Measurements from ENCODE around the gene TRAF5.

TRAF5 gene

DNA sequence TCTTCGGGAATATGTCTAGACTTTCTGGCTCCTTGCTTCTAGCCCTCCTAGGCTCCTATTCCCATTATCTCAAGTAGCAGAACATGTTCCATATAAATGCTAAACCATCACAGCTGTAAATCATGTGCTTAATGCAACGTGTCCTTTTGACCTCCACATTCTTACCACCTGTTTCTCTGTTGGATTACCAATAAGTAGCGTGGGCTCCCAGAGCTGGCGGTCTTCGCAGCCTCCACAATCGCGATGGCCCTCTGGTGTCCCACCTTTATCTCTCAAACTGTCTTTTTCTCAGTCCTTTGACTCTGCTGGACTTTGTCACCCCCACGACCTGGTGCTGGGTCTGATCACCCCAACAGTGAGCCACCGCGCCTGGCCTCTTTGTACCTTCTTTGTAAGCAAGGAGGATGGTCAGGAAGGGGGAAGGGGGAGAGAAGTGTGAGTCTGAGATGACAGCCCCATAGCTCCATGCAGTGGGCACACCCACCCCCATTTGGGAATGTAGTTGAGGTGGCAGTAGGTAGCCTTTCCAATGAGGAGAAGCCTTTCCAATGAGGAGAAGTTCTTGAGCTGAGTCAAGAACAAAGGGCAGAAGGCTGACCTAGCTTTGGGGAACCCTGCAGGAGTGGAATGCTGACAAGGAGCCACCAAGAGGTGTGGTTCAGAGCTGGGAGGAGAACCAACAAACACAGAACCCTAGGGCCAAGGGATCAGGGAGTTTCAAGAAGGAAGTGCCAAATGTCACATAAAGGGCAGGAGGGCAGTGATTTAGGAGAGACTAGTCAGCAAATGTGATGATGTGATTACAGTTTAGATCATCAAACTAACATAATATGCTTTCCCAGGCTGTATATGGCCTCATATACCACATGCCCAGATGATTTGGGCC, 14.2 kb downstream of the TRAF5 start:
- peaks cover 7% of the 10 kb centered on the region for H3K4me1 ChIP-seq (ENCODE audit: insufficient read depth, low read length)

GRCh38 chr1:211341999-211342398, 15.4 kb downstream of the TRAF5 start:
- Histone ChIP-seq H3K4me1 (ENCODE audit: insufficient read depth, low read length) (no peaks in the 10 kb centered on the region), H3K79me2 (ENCODE audit: insufficient read depth, low read length) (no peaks in the 10 kb centered on the region)
- TF ChIP-seq EZH2 (IDR thresholded peaks at IDR 0.05; ENCODE audit: borderline replicate concordance, low read depth, low read length, severe bottlenecking): no peak
- TF ChIP-seq, protein P1, sequence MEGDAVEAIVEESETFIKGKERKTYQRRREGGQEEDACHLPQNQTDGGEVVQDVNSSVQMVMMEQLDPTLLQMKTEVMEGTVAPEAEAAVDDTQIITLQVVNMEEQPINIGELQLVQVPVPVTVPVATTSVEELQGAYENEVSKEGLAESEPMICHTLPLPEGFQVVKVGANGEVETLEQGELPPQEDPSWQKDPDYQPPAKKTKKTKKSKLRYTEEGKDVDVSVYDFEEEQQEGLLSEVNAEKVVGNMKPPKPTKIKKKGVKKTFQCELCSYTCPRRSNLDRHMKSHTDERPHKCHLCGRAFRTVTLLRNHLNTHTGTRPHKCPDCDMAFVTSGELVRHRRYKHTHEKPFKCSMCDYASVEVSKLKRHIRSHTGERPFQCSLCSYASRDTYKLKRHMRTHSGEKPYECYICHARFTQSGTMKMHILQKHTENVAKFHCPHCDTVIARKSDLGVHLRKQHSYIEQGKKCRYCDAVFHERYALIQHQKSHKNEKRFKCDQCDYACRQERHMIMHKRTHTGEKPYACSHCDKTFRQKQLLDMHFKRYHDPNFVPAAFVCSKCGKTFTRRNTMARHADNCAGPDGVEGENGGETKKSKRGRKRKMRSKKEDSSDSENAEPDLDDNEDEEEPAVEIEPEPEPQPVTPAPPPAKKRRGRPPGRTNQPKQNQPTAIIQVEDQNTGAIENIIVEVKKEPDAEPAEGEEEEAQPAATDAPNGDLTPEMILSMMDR (IDR thresholded peaks at IDR 0.05; ENCODE audit: borderline replicate concordance, extremely low read depth, low read length, poor library complexity, severe bottlenecking): no peak

More for the DNA sequence above, 14.2 kb downstream of the TRAF5 start:
- TF ChIP-seq, protein P1 (IDR thresholded peaks at IDR 0.05; ENCODE audit: borderline replicate concordance, extremely low read depth, low read length, poor library complexity, severe bottlenecking): no peak
- no peak for TF ChIP-seq EZH2 (IDR thresholded peaks at IDR 0.05; ENCODE audit: borderline replicate concordance, low read depth, low read length, severe bottlenecking)
- Histone ChIP-seq H3K27ac (ENCODE audit: low read length) (no peak overlapping the region), H2AFZ (ENCODE audit: low read depth, low read length) (no peak overlapping the region), H3K4me3 (ENCODE audit: low read depth in 1 of 2, low read length in 2 of 2) (no peak overlapping the region), H3K79me2 (ENCODE audit: insufficient read depth, low read length) (no peaks in the 10 kb centered on the region), H3K9ac (ENCODE audit: low read depth, low read length) (no peak overlapping the region), H3K4me2 (ENCODE audit: insufficient read depth, low read length) (no peak overlapping the region), H3K36me3 (ENCODE audit: insufficient read depth, low read length) (no peaks in the 10 kb centered on the region), H4K20me1 (ENCODE audit: insufficient read depth, low read length) (no peaks in the 10 kb centered on the region; the same call in 1 of the 2 replicates), H3K27me3 (ENCODE audit: insufficient read depth, low read length, poor library complexity) (no peaks in the 10 kb centered on the region), H3K9me3 (ENCODE audit: insufficient read depth, low read length, severe bottlenecking) (no peaks in the 10 kb centered on the region)
- DNase-seq: no peak
- ATAC-seq (ENCODE audit: insufficient read depth, low read depth): no peak

DNA sequence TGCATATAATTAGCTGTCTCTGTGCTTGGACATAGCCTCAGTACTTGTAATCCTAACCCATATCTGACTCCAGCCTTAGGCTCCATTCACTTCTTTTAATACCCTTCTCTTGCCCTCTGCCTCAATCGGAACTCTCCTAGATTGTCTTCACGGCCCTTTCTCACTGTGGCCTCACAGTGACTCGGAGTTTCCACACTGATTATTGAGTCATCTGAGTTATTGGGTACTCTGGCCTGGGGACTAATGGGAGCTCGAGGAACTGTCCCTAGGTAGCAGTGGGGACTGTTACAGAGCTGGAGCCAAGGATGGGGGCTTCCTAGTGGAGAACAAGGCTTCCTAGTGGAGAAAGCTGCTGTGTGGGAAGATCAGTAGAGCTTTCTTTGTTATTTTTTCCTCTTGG, 17.0 kb downstream of the TRAF5 start:
- H3K9ac ChIP-seq (ENCODE audit: low read depth, low read length): no peak overlapping the region
- H3K4me3 ChIP-seq (ENCODE audit: low read depth in 1 of 2, low read length in 2 of 2): no peak overlapping the region
- no peak overlapping the region for H3K4me2 ChIP-seq (ENCODE audit: insufficient read depth, low read length)
- no peak for TF ChIP-seq EZH2 (IDR thresholded peaks at IDR 0.05; ENCODE audit: borderline replicate concordance, low read depth, low read length, severe bottlenecking)
- TF ChIP-seq, protein P1 (IDR thresholded peaks at IDR 0.05; ENCODE audit: borderline replicate concordance, extremely low read depth, low read length, poor library complexity, severe bottlenecking): no peak
- no peak overlapping the region for H2AFZ ChIP-seq (ENCODE audit: low read depth, low read length)
- H3K27ac ChIP-seq (ENCODE audit: low read length): no peak overlapping the region
- H3K79me2 ChIP-seq (ENCODE audit: insufficient read depth, low read length): no peaks in the 10 kb centered on the region
- no peaks in the 10 kb centered on the region for H3K9me3 ChIP-seq (ENCODE audit: insufficient read depth, low read length, severe bottlenecking)
- no peaks in the 10 kb centered on the region for H3K27me3 ChIP-seq (ENCODE audit: insufficient read depth, low read length, poor library complexity)
- H3K4me1 ChIP-seq (ENCODE audit: insufficient read depth, low read length): no peaks in the 10 kb centered on the region
- no peak for DNase-seq
- no peaks in the 10 kb centered on the region for H3K36me3 ChIP-seq (ENCODE audit: insufficient read depth, low read length)
- H4K20me1 ChIP-seq (ENCODE audit: insufficient read depth, low read length): no peaks in the 10 kb centered on the region; the same call in 1 of the 2 replicates
- no peak for ATAC-seq (ENCODE audit: insufficient read depth, low read depth)

More at GRCh38 chr1:211341999-211342398, 15.4 kb downstream of the TRAF5 start:
- Histone ChIP-seq H2AFZ (ENCODE audit: low read depth, low read length) (no peak overlapping the region), H3K9me3 (ENCODE audit: insufficient read depth, low read length, severe bottlenecking) (no peaks in the 10 kb centered on the region), H3K4me2 (ENCODE audit: insufficient read depth, low read length) (no peak overlapping the region), H4K20me1 (ENCODE audit: insufficient read depth, low read length) (no peaks in the 10 kb centered on the region; the same call in 1 of the 2 replicates), H3K4me3 (ENCODE audit: low read depth in 1 of 2, low read length in 2 of 2) (no peak overlapping the region), H3K36me3 (ENCODE audit: insufficient read depth, low read length) (no peaks in the 10 kb centered on the region), H3K27ac (ENCODE audit: low read length) (no peak overlapping the region), H3K27me3 (ENCODE audit: insufficient read depth, low read length, poor library complexity) (no peaks in the 10 kb centered on the region), H3K9ac (ENCODE audit: low read depth, low read length) (no peak overlapping the region)
- ATAC-seq (ENCODE audit: insufficient read depth, low read depth) (no peak), DNase-seq (no peak)
